Measurements from ENCODE around the gene HPCAL1.

DNA sequence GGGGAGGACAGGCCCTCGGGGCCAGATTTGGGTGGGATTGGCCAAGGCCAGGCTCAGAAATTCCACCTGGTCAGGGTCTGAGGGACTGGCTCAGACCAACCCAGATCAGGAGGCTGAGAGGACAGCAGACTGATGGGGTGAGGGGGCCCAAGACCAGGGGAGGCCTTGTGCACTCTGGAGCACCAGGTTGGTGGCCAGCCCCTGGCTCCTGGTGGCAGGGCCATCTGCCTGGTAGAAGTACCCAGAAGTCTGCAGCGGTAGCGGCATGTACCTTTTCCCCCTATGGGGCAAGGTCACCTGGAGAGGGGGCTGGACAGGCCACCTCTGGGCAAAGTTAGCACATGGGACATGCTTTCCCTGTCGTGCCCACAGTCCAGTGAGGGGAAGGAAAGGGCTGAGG lies 166.6 kb downstream of the HPCAL1 start:
- TF ChIP-seq EZH2 (IDR thresholded peaks at IDR 0.05; ENCODE audit: low read depth, low read length, severe bottlenecking): no peak
- no peak for TF ChIP-seq PHF8 (conservative IDR thresholded peaks at IDR 0.05; ENCODE audit: low read depth, low read length)
- no peak for TF ChIP-seq RXRA (IDR thresholded peaks at IDR 0.05; ENCODE audit: insufficient read depth, low read depth, low read length)
- TF ChIP-seq HDAC6 (IDR thresholded peaks at IDR 0.05; ENCODE audit: low read depth, low read length): no peak
- no peak for TF ChIP-seq TAF1 (IDR thresholded peaks at IDR 0.05; ENCODE audit: low read depth, low read length)
- TF ChIP-seq EP300 (IDR thresholded peaks at IDR 0.05; ENCODE audit: borderline replicate concordance in 1 of 2, low read depth in 2 of 2, low read length in 2 of 2): no peak
- no peak for TF ChIP-seq RAD21 (IDR thresholded peaks at IDR 0.05 in 1 of 2, conservative IDR thresholded peaks at IDR 0.05 in 1 of 2; ENCODE audit: low read depth in 2 of 2, low read length in 2 of 2)
- no peak for TF ChIP-seq SIN3A (conservative IDR thresholded peaks at IDR 0.05 in 1 of 2, IDR thresholded peaks at IDR 0.05 in 1 of 2; ENCODE audit: low read depth in 1 of 2, low read length in 2 of 2)
- TF ChIP-seq JUND (IDR thresholded peaks at IDR 0.05; ENCODE audit: low read length): no peak
- TF ChIP-seq, protein P1, sequence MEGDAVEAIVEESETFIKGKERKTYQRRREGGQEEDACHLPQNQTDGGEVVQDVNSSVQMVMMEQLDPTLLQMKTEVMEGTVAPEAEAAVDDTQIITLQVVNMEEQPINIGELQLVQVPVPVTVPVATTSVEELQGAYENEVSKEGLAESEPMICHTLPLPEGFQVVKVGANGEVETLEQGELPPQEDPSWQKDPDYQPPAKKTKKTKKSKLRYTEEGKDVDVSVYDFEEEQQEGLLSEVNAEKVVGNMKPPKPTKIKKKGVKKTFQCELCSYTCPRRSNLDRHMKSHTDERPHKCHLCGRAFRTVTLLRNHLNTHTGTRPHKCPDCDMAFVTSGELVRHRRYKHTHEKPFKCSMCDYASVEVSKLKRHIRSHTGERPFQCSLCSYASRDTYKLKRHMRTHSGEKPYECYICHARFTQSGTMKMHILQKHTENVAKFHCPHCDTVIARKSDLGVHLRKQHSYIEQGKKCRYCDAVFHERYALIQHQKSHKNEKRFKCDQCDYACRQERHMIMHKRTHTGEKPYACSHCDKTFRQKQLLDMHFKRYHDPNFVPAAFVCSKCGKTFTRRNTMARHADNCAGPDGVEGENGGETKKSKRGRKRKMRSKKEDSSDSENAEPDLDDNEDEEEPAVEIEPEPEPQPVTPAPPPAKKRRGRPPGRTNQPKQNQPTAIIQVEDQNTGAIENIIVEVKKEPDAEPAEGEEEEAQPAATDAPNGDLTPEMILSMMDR (IDR thresholded peaks at IDR 0.05; ENCODE audit: control extremely low read depth in 1 of 3, insufficient read depth in 1 of 3, low read depth in 1 of 3, low read length in 3 of 3): no peak
- no peak for TF ChIP-seq POLR2A (IDR thresholded peaks at IDR 0.05; ENCODE audit: control extremely low read depth in 1 of 2, low read depth in 2 of 2, low read length in 2 of 2)
- no peak for TF ChIP-seq SAP30 (IDR thresholded peaks at IDR 0.05; ENCODE audit: insufficient read depth, insufficient replicate concordance, low read length)
- TF ChIP-seq POLR2AphosphoS5 (IDR thresholded peaks at IDR 0.05; ENCODE audit: low read depth, low read length): no peak
